HG03103 (cell line): ENCODE measurements around the gene LDHB.
"Not testable (repeated sequence)": the region's sequence is repeated elsewhere in the genome, so short reads cannot be mapped to it uniquely, and the experiment has no call there.

Experiments used
- ATAC-seq: cut with Tn5 transposase; IDR thresholded peaks from one replicate; pipeline ENCODE4 v1.9.1; 2021; ENCODE audit warnings: low read depth; ENCODE audit not compliant: unreplicated experiment

The LDHB gene

DNA sequence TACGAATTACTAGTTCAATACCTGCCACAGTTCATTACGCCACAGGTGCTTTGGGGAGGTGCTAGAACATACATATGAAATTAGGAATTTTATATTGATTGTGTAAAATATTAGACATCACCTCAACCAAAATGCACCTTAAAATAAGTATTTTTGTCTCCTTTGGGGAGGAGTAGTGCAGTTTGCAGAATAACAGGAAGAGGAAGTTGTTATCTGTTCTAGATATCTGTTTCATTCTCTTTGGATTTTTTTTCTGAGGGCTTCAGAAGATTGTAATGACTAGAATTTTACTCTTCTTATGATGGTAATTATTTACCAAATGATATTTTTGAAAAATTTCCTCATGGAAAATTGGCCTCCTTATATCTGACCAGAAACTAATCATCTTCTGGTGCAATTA, 43.1 kb downstream of the LDHB start:
- ATAC-seq, result no peak

GRCh38 chr12:21613931-21614330, 43.7 kb downstream of the LDHB start:
- ATAC-seq, result no peak

GRCh38 chr12:21608196-21608595, 49.4 kb downstream of the LDHB start:
- ATAC-seq, result no peak

- no peak for ATAC-seq
Measured at GRCh38 chr12:21607701-21608100, 49.9 kb downstream of the LDHB start.

GRCh38 chr12:21606175-21606574, 51.5 kb downstream of the LDHB start:
- ATAC-seq, result no peak

DNA sequence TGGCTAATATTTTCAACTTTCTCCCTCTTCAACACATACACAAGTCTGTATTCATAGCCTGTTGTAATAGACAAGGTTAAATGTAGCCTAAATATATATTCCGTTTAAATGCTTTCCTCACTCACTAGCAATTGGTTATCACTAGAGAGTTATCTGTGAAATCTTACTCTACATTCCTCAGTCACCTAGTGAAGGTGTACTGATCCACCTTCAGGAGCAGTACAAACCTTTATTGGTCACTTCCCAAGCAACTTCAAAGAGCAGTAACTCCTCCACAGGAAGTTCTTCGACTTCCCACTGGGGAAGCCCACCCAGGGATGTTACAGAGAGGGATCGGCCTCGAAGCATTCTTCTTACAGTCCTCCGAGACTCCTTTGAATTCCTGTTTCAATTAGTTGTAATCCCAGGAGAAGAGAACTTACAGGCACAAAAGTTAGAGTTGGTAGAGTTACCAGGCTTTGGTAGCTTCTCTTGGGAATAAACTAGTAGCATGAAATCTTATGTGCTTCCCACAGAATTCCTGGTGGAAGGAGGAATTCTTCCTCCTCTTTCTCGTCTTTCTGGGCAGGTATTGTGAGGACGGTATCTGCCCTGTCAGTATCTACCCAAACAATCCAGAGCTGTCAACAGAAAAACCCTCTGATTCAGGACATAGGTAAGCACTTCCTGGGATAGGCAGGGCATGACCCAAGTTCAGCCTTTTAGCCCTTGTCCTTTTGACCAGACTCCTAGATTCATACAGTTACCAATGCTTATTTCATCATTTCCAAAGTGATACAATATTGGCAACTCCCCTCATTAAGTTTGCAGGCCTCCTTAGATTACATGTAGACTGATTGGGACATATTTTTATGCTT, 53.2 kb downstream of the LDHB start, which contains the start of gene GYS2:
TSS of gene GYS2 (minus strand) at position 603 of the 857 bp plus-strand sequence. CDS start at position 348, 255 bp downstream.
- no peak for ATAC-seq

GRCh38 chr12:21602774-21603173, 54.9 kb downstream of the LDHB start:
- ATAC-seq, result no peak

DNA sequence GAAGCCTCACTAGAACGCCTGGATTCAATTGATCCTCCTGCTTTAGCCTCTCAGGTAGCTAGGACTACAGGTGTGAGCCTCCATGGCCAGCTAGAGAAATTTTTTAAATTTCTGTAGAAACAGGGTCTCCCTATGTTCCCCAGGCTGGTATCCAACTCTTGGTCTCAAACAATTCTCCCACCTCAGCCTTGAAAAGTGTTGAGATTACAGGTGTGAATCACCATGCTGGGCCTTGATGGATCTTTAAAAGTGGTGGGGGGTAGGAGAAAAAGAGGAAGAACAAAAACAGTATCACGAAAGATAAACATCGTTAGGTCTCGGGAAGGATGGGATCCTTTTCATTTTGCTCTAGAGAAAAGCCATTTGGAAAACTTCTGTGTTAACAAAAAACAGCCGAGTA, 57.4 kb downstream of the LDHB start:
- ATAC-seq, result no peak

GRCh38 chr12:21599143-21599999, 58.3 kb downstream of the LDHB start:
- peak; percentile 79 for ATAC-seq

- ATAC-seq, result no peak
Measured at GRCh38 chr12:21598651-21599050, 59.0 kb downstream of the LDHB start.

- not testable (repeated sequence) for ATAC-seq
Measured at GRCh38 chr12:21595356-21595755, 62.3 kb downstream of the LDHB start.

GRCh38 chr12:21585485-21585884, 72.2 kb downstream of the LDHB start:
- ATAC-seq, result no peak
